Activated T-helper 17 cell treated with anti-CD3 and anti-CD28 coated beads, Interleukin-2, amount 50 U/mL, for 72 hours (primary cell): ENCODE data around the gene MBL2. TPM values are rescaled to one million over a fixed set of nuclear protein-coding genes. Genes with fewer than 3 reads are reported as not detected.

ENCODE experiments used
- ATAC-seq: fragments of 150-1000 bp; cut with Tn5 transposase; replicated peaks from 2 replicates; pipeline ENCODE4 v1.10.0; 2021; ENCODE audit warnings: mild to moderate bottlenecking, moderate library complexity
- H3K27ac Mint-ChIP-seq: one replicate; pipeline ENCODE4 v1.8.0; 2022; ENCODE audit warnings: mixed read lengths
- H3K27me3 Mint-ChIP-seq: one replicate; pipeline ENCODE4 v1.8.0; 2022; ENCODE audit warnings: mixed read lengths
- H3K36me3 Mint-ChIP-seq: one replicate; pipeline ENCODE4 v1.8.0; 2022; ENCODE audit warnings: low read depth, mild to moderate bottlenecking, mixed read lengths
- H3K4me1 Mint-ChIP-seq: one replicate; pipeline ENCODE4 v1.8.0; 2022; ENCODE audit warnings: mixed read lengths
- H3K4me3 Mint-ChIP-seq: one replicate; pipeline ENCODE4 v1.8.0; 2022; ENCODE audit warnings: mild to moderate bottlenecking, mixed read lengths
- H3K9me3 Mint-ChIP-seq: one replicate; pipeline ENCODE4 v1.8.0; 2022; ENCODE audit warnings: mixed read lengths
- total RNA-seq, 2 donors: library from RNA; stranded (reverse); gene quantifications; one replicate each; pipeline ENCODE4 v1.2.3, GENCODE V29; 2022

MBL2 gene
- total RNA-seq, 2 donors from 2014 or later: not detected

- Mint-ChIP-seq H3K36me3 (no peaks in the 10 kb centered on the region), H3K4me3 (no peak overlapping the region), H3K4me1 (no peaks in the 10 kb centered on the region), H3K27ac (no peak overlapping the region), H3K27me3 (no peaks in the 10 kb centered on the region), H3K9me3 (no peaks in the 10 kb centered on the region)
- ATAC-seq: no peak
Observed at GRCh38 chr10:52740155-52740549, 32.4 kb downstream of the MBL2 start.

- Mint-ChIP-seq H3K27ac (no peak overlapping the region), H3K4me1 (no peaks in the 10 kb centered on the region), H3K27me3 (no peaks in the 10 kb centered on the region), H3K4me3 (no peak overlapping the region), H3K36me3 (no peaks in the 10 kb centered on the region), H3K9me3 (no peaks in the 10 kb centered on the region)
- ATAC-seq: no peak
Observed at GRCh38 chr10:52739380-52740154, 33.0 kb downstream of the MBL2 start.

DNA sequence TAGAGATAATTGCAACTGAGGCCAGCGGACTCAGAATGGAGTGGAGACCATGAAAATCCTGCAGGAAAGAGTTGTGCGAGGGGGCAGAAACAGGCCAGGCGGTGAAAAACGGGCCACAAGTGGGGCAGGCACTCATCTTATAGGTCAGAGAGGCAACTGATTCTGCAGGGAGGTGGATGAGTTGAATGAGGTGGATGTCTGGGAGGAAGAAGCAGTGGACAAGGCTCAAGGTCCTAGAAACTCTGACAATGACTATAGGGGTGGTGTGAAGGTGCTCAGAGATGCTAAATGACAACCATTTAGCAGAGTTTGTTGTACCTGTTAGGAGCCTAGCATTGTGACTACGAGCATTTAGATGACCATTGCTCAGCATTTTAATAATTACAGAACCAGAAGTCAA, 33.6 kb downstream of the MBL2 start:
- Mint-ChIP-seq H3K4me3 (no peak overlapping the region), H3K27ac (no peak overlapping the region), H3K36me3 (no peaks in the 10 kb centered on the region), H3K9me3 (no peaks in the 10 kb centered on the region), H3K27me3 (no peaks in the 10 kb centered on the region), H3K4me1 (no peaks in the 10 kb centered on the region)
- ATAC-seq: no peak

GRCh38 chr10:52729271-52730104, 43.1 kb downstream of the MBL2 start:
- Mint-ChIP-seq H3K4me3 (no peak overlapping the region), H3K27ac (no peak overlapping the region), H3K27me3 (no peaks in the 10 kb centered on the region), H3K4me1 (no peaks in the 10 kb centered on the region), H3K9me3 (peaks cover 4% of the 10 kb centered on the region), H3K36me3 (no peaks in the 10 kb centered on the region)
- ATAC-seq: no peak

DNA sequence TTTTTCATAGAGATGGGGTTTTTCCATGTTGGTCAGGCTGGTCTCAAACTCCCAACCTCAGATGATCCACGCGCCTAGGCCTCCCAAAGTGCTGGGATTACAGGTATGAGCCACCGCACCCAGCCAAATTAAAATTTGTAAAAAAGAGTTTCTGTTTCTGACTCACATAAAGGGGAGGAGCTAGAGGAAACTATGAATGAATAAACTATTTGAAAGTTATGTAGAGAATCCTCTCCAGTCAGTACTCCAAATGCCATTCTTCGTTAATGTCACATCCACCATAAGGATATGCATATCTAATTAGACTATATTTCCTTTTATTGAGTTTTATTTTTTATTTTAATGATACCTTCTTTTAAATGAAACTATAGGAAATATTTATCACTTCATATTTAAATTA, 52.6 kb downstream of the MBL2 start:
- H3K4me3 Mint-ChIP-seq: no peak overlapping the region
- H3K36me3 Mint-ChIP-seq: no peaks in the 10 kb centered on the region
- H3K27ac Mint-ChIP-seq: no peak overlapping the region
- ATAC-seq: no peak
- peaks cover 9% of the 10 kb centered on the region for H3K9me3 Mint-ChIP-seq
- H3K27me3 Mint-ChIP-seq: no peaks in the 10 kb centered on the region
- H3K4me1 Mint-ChIP-seq: no peaks in the 10 kb centered on the region
